A549 (cell line): ENCODE measurements around the gene LAMP2. TPM values are rescaled to one million over a fixed set of nuclear protein-coding genes. Genes with fewer than 3 reads are reported as not detected.

ENCODE experiments used
- ATAC-seq, 2 experiments: fragments of 200-7000 bp in 1 of 2; fragments of >200 bp in 1 of 2; cut with Nextera tagmentation in 1 of 2; cut with Tn5 transposase in 1 of 2; 3 replicates each; pipeline versions ENCODE4 v1.8.0 to v1.9.1; 2018 to 2020; ENCODE audit warnings: mild to moderate bottlenecking in 1 of 2, moderate library complexity in 1 of 2
- CTCF ChIA-PET: fragments of 300-600 bp; sonication (Branson Sonifier 250); formaldehyde crosslinking; extraction: SDS; loops from one replicate; lab custom pipeline; 2021; ENCODE audit warnings: antibody characterized with exemption, inconsistent platforms; lab: Yijun Ruan, JAX
- POLR2A ChIA-PET: fragments of 350-600 bp; formaldehyde crosslinking; extraction: SDS; loops from one replicate; lab custom pipeline; 2021; ENCODE audit warnings: antibody characterized with exemption, inconsistent platforms; lab: Yijun Ruan, JAX
- DNase-seq, 2 experiments: peaks; one replicate each; pipeline versions ENCODE4 v3.0.0 to v3.0.0-alpha.2; 2011 to 2016; ENCODE audit warnings: low read depth in 1 of 2, low spot score in 1 of 2
- FAIRE-seq: peaks from 2 replicates; lab custom pipeline; 2011; peaks lifted over from hg19 to GRCh38; lab: Jason Lieb, UNC
- H3K27ac ChIP-seq, 2 experiments: fragments of >200 bp; sonication (Bioruptor Twin); formaldehyde crosslinking; 3 replicates each; pipeline ENCODE4 v1.5.1; 2016 to 2017
- H3K4me1 ChIP-seq: fragments of >200 bp; sonication (Bioruptor Twin); formaldehyde crosslinking; 3 replicates; pipeline ENCODE4 v1.6.1; 2016
- H3K4me2 ChIP-seq: fragments of >200 bp; sonication (Bioruptor Twin); formaldehyde crosslinking; 3 replicates; pipeline ENCODE4 v1.6.1; 2016
- H3K4me3 ChIP-seq: fragments of >200 bp; sonication (Bioruptor Twin); formaldehyde crosslinking; 3 replicates; pipeline ENCODE4 v1.5.1; 2016
- H3K9me3 ChIP-seq: fragments of >200 bp; sonication (Bioruptor Twin); formaldehyde crosslinking; 3 replicates; pipeline ENCODE4 v1.6.1; 2016
- CBX2 ChIP-seq: fragments of 200-600 bp; sonication (generic); IDR thresholded peaks from 2 replicates; pipeline ENCODE4 v1.6.1; 2016; ENCODE audit warnings: low read depth, mild to moderate bottlenecking, borderline replicate concordance
- CHD2 ChIP-seq: fragments of 150-350 bp; IDR thresholded peaks from 2 replicates; pipeline ENCODE4 v1.6.1; 2014; ENCODE audit warnings: low read length; ENCODE audit not compliant: partially characterized antibody
- EHMT2 ChIP-seq: fragments of 200-600 bp; sonication (generic); IDR thresholded peaks from 2 replicates; pipeline ENCODE4 v1.6.1; 2016; ENCODE audit warnings: antibody characterized with exemption, low read depth, mild to moderate bottlenecking, moderate library complexity
- EP300 ChIP-seq, 2 experiments: fragments of >200 bp; sonication (Bioruptor Twin); formaldehyde crosslinking; IDR thresholded peaks; 2 replicates in 1 of 2; 3 replicates in 1 of 2; pipeline ENCODE4 v1.6.1; 2016 to 2017
- FOSL2 ChIP-seq, 2 experiments: fragments of 450-650 bp in 1 of 2; fragments of >200 bp in 1 of 2; sonication (Bioruptor Twin) in 1 of 2; formaldehyde crosslinking; IDR thresholded peaks; 2 replicates each; pipeline versions ENCODE4 v1.5.0 to v1.6.1; 2016 to 2020; ENCODE audit warnings: mild to moderate bottlenecking in 1 of 2, moderate library complexity in 1 of 2
- HOXA7 ChIP-seq: fragments of 250-450 bp; sonication (Bioruptor Pico); IDR thresholded peaks from 2 replicates; pipeline ENCODE4 v1.5.0; 2020; ENCODE audit warnings: mild to moderate bottlenecking, moderate library complexity
- MAZ ChIP-seq: fragments of 150-350 bp; IDR thresholded peaks from 2 replicates; pipeline ENCODE4 v1.6.1; 2014; ENCODE audit warnings: antibody characterized with exemption, low read depth, low read length, borderline replicate concordance
- MYC ChIP-seq: IDR thresholded peaks from 2 replicates; pipeline ENCODE4 v1.6.1; 2012; ENCODE audit warnings: mild to moderate bottlenecking, inconsistent platforms, low read length, improper control_type of control experiment, borderline replicate concordance
- NFE2L2 ChIP-seq: fragments of 150-350 bp; conservative IDR thresholded peaks from 2 replicates; pipeline ENCODE4 v1.6.1; 2014; ENCODE audit warnings: low read length
- NPAS2 ChIP-seq: fragments of 250-450 bp; sonication (Bioruptor Pico); IDR thresholded peaks from 2 replicates; pipeline ENCODE4 v1.8.0; 2022; ENCODE audit warnings: mild to moderate bottlenecking, moderate library complexity, borderline replicate concordance
- POLR2AphosphoS2 ChIP-seq: conservative IDR thresholded peaks from 2 replicates; pipeline ENCODE4 v1.6.1; 2012; ENCODE audit warnings: low read length, improper control_type of control experiment, inconsistent platforms
- RAD21 ChIP-seq, 2 experiments: fragments of >200 bp in 1 of 2; sonication (Bioruptor Twin) in 1 of 2; formaldehyde crosslinking in 1 of 2; IDR thresholded peaks in 1 of 2; conservative IDR thresholded peaks in 1 of 2; 2 replicates in 1 of 2; 3 replicates in 1 of 2; pipeline ENCODE4 v1.6.1; 2012 to 2018; ENCODE audit warnings: inconsistent platforms in 1 of 2
- RARB ChIP-seq: fragments of 250-450 bp; sonication (Bioruptor Pico); IDR thresholded peaks from 2 replicates; pipeline ENCODE4 v1.8.0; 2021; ENCODE audit warnings: mild to moderate bottlenecking, moderate library complexity
- RFX5 ChIP-seq: fragments of 450-650 bp; IDR thresholded peaks from 2 replicates; pipeline ENCODE4 v1.7.1; 2014; ENCODE audit warnings: antibody characterized with exemption, mild to moderate bottlenecking, moderate library complexity
- RNF2 ChIP-seq: fragments of 200-600 bp; sonication (generic); IDR thresholded peaks from 2 replicates; pipeline ENCODE4 v1.6.1; 2016; ENCODE audit warnings: low read depth, mild to moderate bottlenecking, antibody characterized with exemption, moderate library complexity, borderline replicate concordance
- SMC3 ChIP-seq: fragments of >200 bp; sonication (Bioruptor Twin); formaldehyde crosslinking; IDR thresholded peaks from 3 replicates; pipeline ENCODE4 v1.6.1; 2018; ENCODE audit warnings: inconsistent platforms
- TP53 ChIP-seq: fragments of 250-450 bp; sonication (Bioruptor Pico); IDR thresholded peaks from 2 replicates; pipeline ENCODE4 v1.5.0; 2021; ENCODE audit warnings: mild to moderate bottlenecking, moderate library complexity
- WGBS: methylation state at CpG from one replicate; pipeline ENCODE4 v1.1.6; 2017; ENCODE audit errors: missing lambda C conversion rate; 5-methylcytosine and 5-hydroxymethylcytosine counted together
- polyA plus RNA-seq, 4 experiments: library from polyadenylated mRNA; depleted of rRNA in 3 of 4; stranded (reverse); fragments of >200 nt; fragmentation: RNase III in 1 of 4; extraction: RNeasy Plus Mini Kit Qiagen cat#74134 plus additional on column Dnase treatment in 1 of 4; gene quantifications; 2 replicates in 3 of 4; 3 replicates in 1 of 4; pipeline ENCODE4 v1.2.3, GENCODE V29; 2011 to 2017
- TF ChIP-seq, protein P1 (sequence below): fragments of 200-600 bp; sonication (generic); IDR thresholded peaks from 2 replicates; pipeline ENCODE4 v1.6.1; 2016; ENCODE audit warnings: antibody characterized with exemption, mild to moderate bottlenecking, moderate library complexity
- TF ChIP-seq, protein P2 (sequence below): fragments of >200 bp; sonication (Bioruptor Twin); formaldehyde crosslinking; IDR thresholded peaks from 3 replicates; pipeline ENCODE4 v1.5.1; 2016
- TF ChIP-seq, protein P3 (sequence below): IDR thresholded peaks from 2 replicates; pipeline ENCODE4 v1.6.1; 2012
- TF ChIP-seq, protein P4 (sequence below): fragments of 150-350 bp; IDR thresholded peaks from 2 replicates; pipeline ENCODE4 v1.6.1; 2014; ENCODE audit warnings: low read depth, mild to moderate bottlenecking, low read length
- TF ChIP-seq, protein P5 (sequence below): IDR thresholded peaks from 2 replicates; pipeline ENCODE4 v1.6.1; 2012; ENCODE audit warnings: low read depth, borderline replicate concordance

Gene LAMP2
- polyA plus RNA-seq, 2 of the 4 experiments (the other 2 are of a cell fraction): 76.9 to 79.5 TPM

DNA sequence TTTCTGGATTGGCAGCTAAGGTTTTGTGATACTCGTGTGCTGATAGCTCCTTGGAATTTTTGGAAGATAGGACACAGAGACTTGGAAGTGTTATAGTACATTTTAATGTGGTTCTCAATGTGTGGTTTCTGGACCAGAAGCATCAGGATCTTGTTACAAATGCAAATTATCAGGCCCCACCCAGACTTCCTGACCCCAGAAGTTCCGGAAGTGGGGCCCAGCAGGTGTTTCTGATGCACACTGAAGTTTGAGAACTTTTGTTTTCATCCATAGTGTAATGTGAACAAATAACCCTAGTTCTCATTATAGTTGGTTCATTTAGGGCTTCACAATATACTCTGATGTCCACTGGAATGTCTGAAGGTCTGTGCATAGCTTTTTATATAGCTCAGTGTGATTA, 49.6 kb downstream of the LAMP2 start:
- FAIRE-seq: no peak
- no peak for ATAC-seq
- no peak overlapping the region for H3K4me3 ChIP-seq

DNA sequence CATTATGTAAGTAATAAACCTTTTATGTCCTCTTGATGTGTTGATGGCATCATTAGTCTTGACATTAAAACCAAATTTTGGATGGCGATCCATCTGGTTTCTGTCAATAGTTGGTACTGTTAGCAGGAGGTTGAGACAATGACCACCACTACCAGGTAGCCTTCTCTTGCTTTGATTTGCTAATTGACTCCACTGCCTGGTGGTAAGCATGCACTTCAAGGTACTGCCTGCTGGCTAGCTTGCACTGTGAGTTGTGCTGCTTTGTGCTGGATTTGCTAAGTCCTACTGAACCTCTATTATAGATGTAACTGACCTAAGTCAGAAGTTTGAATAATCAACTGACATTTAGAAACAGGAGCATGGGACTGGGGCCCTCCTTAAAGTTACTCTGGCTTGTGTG, 60.9 kb downstream of the LAMP2 start:
- ATAC-seq (no peak), FAIRE-seq (peak; percentile 68), DNase-seq (no peak)
- Histone ChIP-seq H3K9me3 (no peaks in the 10 kb centered on the region), H3K4me3 (no peak overlapping the region), H3K4me2 (no peak overlapping the region), H3K4me1 (no peaks in the 10 kb centered on the region), H3K27ac (no peak overlapping the region)
- TF ChIP-seq POLR2AphosphoS2: no peak
- TF ChIP-seq HOXA7 (CRISPR knock-in tag): no peak
- no peak for TF ChIP-seq RARB
- TF ChIP-seq, protein P1, sequence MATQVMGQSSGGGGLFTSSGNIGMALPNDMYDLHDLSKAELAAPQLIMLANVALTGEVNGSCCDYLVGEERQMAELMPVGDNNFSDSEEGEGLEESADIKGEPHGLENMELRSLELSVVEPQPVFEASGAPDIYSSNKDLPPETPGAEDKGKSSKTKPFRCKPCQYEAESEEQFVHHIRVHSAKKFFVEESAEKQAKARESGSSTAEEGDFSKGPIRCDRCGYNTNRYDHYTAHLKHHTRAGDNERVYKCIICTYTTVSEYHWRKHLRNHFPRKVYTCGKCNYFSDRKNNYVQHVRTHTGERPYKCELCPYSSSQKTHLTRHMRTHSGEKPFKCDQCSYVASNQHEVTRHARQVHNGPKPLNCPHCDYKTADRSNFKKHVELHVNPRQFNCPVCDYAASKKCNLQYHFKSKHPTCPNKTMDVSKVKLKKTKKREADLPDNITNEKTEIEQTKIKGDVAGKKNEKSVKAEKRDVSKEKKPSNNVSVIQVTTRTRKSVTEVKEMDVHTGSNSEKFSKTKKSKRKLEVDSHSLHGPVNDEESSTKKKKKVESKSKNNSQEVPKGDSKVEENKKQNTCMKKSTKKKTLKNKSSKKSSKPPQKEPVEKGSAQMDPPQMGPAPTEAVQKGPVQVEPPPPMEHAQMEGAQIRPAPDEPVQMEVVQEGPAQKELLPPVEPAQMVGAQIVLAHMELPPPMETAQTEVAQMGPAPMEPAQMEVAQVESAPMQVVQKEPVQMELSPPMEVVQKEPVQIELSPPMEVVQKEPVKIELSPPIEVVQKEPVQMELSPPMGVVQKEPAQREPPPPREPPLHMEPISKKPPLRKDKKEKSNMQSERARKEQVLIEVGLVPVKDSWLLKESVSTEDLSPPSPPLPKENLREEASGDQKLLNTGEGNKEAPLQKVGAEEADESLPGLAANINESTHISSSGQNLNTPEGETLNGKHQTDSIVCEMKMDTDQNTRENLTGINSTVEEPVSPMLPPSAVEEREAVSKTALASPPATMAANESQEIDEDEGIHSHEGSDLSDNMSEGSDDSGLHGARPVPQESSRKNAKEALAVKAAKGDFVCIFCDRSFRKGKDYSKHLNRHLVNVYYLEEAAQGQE: no peak
- TF ChIP-seq, protein P2, sequence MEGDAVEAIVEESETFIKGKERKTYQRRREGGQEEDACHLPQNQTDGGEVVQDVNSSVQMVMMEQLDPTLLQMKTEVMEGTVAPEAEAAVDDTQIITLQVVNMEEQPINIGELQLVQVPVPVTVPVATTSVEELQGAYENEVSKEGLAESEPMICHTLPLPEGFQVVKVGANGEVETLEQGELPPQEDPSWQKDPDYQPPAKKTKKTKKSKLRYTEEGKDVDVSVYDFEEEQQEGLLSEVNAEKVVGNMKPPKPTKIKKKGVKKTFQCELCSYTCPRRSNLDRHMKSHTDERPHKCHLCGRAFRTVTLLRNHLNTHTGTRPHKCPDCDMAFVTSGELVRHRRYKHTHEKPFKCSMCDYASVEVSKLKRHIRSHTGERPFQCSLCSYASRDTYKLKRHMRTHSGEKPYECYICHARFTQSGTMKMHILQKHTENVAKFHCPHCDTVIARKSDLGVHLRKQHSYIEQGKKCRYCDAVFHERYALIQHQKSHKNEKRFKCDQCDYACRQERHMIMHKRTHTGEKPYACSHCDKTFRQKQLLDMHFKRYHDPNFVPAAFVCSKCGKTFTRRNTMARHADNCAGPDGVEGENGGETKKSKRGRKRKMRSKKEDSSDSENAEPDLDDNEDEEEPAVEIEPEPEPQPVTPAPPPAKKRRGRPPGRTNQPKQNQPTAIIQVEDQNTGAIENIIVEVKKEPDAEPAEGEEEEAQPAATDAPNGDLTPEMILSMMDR: no peak
- no peak for TF ChIP-seq MYC
- no peak for TF ChIP-seq MAZ
- TF ChIP-seq FOSL2 (IDR thresholded peaks at IDR 0.05): no peak
- no peak for TF ChIP-seq FOSL2 (CRISPR knock-in tag; IDR thresholded peaks at IDR 0.05)
- no peak for TF ChIP-seq CHD2
- no peak for TF ChIP-seq RNF2
- TF ChIP-seq RAD21 (conservative IDR thresholded peaks at IDR 0.05 in 1 of 2, IDR thresholded peaks at IDR 0.05 in 1 of 2): no peak
- TF ChIP-seq, protein P3, sequence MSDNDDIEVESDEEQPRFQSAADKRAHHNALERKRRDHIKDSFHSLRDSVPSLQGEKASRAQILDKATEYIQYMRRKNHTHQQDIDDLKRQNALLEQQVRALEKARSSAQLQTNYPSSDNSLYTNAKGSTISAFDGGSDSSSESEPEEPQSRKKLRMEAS: no peak
- TF ChIP-seq TP53 (CRISPR knock-in tag): no peak
- POLR2A ChIA-PET: no interaction called here
- CTCF ChIA-PET: no interaction called here
- 62% methylated on average over 1 of the region's 1 CpG for WGBS

More for the DNA sequence above, 49.6 kb downstream of the LAMP2 start:
- Histone ChIP-seq H3K4me2 (no peak overlapping the region), H3K27ac (no peak overlapping the region), H3K9me3 (no peaks in the 10 kb centered on the region)
- POLR2A ChIA-PET: no interaction called here
- 25% methylated on average over 2 of the region's 2 CpGs for WGBS
- no peak for DNase-seq
- CTCF ChIA-PET: interaction anchor here (0.6 kb wide), 1 partner anchor 56 kb away, joined by 4 read pairs; no protein-coding TSS in a partner anchor
- TF ChIP-seq RARB (no peak), EHMT2 (no peak), RAD21 (conservative IDR thresholded peaks at IDR 0.05 in 1 of 2, IDR thresholded peaks at IDR 0.05 in 1 of 2) (no peak), RFX5 (no peak), NPAS2 (CRISPR knock-in tag) (no peak), CBX2 (no peak), SMC3 (no peak), POLR2AphosphoS2 (no peak), NFE2L2 (no peak), EP300 (IDR thresholded peaks at IDR 0.05) (no peak)
- TF ChIP-seq, protein P4, sequence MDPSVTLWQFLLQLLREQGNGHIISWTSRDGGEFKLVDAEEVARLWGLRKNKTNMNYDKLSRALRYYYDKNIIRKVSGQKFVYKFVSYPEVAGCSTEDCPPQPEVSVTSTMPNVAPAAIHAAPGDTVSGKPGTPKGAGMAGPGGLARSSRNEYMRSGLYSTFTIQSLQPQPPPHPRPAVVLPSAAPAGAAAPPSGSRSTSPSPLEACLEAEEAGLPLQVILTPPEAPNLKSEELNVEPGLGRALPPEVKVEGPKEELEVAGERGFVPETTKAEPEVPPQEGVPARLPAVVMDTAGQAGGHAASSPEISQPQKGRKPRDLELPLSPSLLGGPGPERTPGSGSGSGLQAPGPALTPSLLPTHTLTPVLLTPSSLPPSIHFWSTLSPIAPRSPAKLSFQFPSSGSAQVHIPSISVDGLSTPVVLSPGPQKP: no peak
- TF ChIP-seq, protein P5, sequence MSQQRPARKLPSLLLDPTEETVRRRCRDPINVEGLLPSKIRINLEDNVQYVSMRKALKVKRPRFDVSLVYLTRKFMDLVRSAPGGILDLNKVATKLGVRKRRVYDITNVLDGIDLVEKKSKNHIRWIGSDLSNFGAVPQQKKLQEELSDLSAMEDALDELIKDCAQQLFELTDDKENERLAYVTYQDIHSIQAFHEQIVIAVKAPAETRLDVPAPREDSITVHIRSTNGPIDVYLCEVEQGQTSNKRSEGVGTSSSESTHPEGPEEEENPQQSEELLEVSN: no peak
- TF ChIP-seq, all 56 proteins: peak for 0
- H3K4me1 ChIP-seq: no peaks in the 10 kb centered on the region
